CD14-positive monocyte (primary cell): ENCODE results near the gene EPHA4. TPM values are rescaled to one million over a fixed set of nuclear protein-coding genes. Genes with fewer than 3 reads are reported as not detected.

Experiments
- DNase-seq, 3 donors: peaks; one replicate each; pipeline ENCODE4 v3.0.0-alpha.2; 2011 to 2022
- H2AFZ ChIP-seq: 2 replicates; pipeline ENCODE4 v1.6.0; 2012; ENCODE audit warnings: mild to moderate bottlenecking, low read depth, low read length, inconsistent platforms; ENCODE audit not compliant: insufficient read depth, poor library complexity, severe bottlenecking
- H3K27ac ChIP-seq, 2 donors: 1 replicate in 1 of 2; 2 replicates in 1 of 2; pipeline ENCODE4 v1.5.1; 2012 to 2013; ENCODE audit warnings: low read length in 2 of 2, control low read depth in 1 of 2, inconsistent platforms in 1 of 2, low read depth in 1 of 2, mild to moderate bottlenecking in 1 of 2
- H3K27me3 ChIP-seq, 2 donors: one replicate each; pipeline versions ENCODE4 v1.6.0 to v1.6.1; 2011 to 2013; ENCODE audit warnings: low read length in 2 of 2; ENCODE audit not compliant: control insufficient read depth in 2 of 2, insufficient read depth in 2 of 2
- H3K36me3 ChIP-seq, 2 donors: replicated peaks in 1 of 2; 1 replicate in 1 of 2; 2 replicates in 1 of 2; pipeline versions ENCODE4 v1.5.1 to v1.6.1; 2012 to 2013; ENCODE audit warnings: low read length in 2 of 2, control low read depth in 1 of 2, inconsistent platforms in 1 of 2, mild to moderate bottlenecking in 1 of 2; ENCODE audit not compliant: insufficient read depth in 2 of 2, control insufficient read depth in 1 of 2
- H3K4me1 ChIP-seq, 2 donors: 1 replicate in 1 of 2; 2 replicates in 1 of 2; pipeline versions ENCODE4 v1.5.1 to v1.6.1; 2012 to 2013; ENCODE audit warnings: low read length in 2 of 2, control low read depth in 1 of 2, inconsistent platforms in 1 of 2, mild to moderate bottlenecking in 1 of 2, moderate library complexity in 1 of 2; ENCODE audit not compliant: insufficient read depth in 2 of 2, control insufficient read depth in 1 of 2
- H3K4me2 ChIP-seq: replicated peaks from 2 replicates; pipeline ENCODE3; 2012; ENCODE audit warnings: low read length, moderate library complexity, mild to moderate bottlenecking; ENCODE audit not compliant: poor library complexity, severe bottlenecking; ENCODE audit errors: extremely low read depth
- H3K4me3 ChIP-seq, 3 experiments: fragments of 200-600 bp in 1 of 3; sonication (generic) in 1 of 3; replicated peaks in 1 of 3; 1 replicate in 2 of 3; 2 replicates in 1 of 3; pipeline ENCODE4 v1.5.1; 2011 to 2013; ENCODE audit warnings: low read length in 3 of 3, mild to moderate bottlenecking in 3 of 3, control low read depth in 2 of 3, low read depth in 2 of 3, inconsistent platforms in 1 of 3, moderate library complexity in 1 of 3
- H3K79me2 ChIP-seq: 2 replicates; pipeline ENCODE4 v1.6.0; 2012; ENCODE audit warnings: mild to moderate bottlenecking, control low read depth, inconsistent platforms, low read length, moderate library complexity; ENCODE audit not compliant: insufficient read depth
- H3K9ac ChIP-seq: 2 replicates; pipeline ENCODE4 v1.6.0; 2017; ENCODE audit warnings: low read length, mild to moderate bottlenecking; ENCODE audit not compliant: insufficient read depth, poor library complexity, severe bottlenecking
- H3K9me3 ChIP-seq, 2 donors: replicated peaks in 1 of 2; 1 replicate in 1 of 2; 2 replicates in 1 of 2; pipeline versions ENCODE4 v1.5.1 to v1.6.1; 2012 to 2013; ENCODE audit warnings: low read length in 2 of 2, control low read depth in 1 of 2; ENCODE audit not compliant: control insufficient read depth in 1 of 2, insufficient read depth in 1 of 2
- H4K20me1 ChIP-seq: 2 replicates; pipeline ENCODE4 v1.6.0; 2012; ENCODE audit warnings: mild to moderate bottlenecking, low read length, control low read depth, moderate library complexity; ENCODE audit not compliant: insufficient read depth
- H3K27ac Mint-ChIP-seq, 7 donors: one replicate each; pipeline ENCODE4 v1.8.0; 2020; ENCODE audit warnings: mild to moderate bottlenecking in 7 of 7, mixed read lengths in 7 of 7, moderate library complexity in 6 of 7, inconsistent platforms in 2 of 7
- H3K27me3 Mint-ChIP-seq, 3 donors: one replicate each; pipeline ENCODE4 v1.8.0; 2021 to 2022; ENCODE audit warnings: low read depth in 3 of 3, mild to moderate bottlenecking in 3 of 3, mixed read lengths in 3 of 3, moderate library complexity in 3 of 3, inconsistent platforms in 1 of 3
- H3K36me3 Mint-ChIP-seq, 2 donors: one replicate each; pipeline ENCODE4 v1.8.0; 2020; ENCODE audit warnings: mixed read lengths in 2 of 2, inconsistent platforms in 1 of 2, mild to moderate bottlenecking in 1 of 2
- H3K4me1 Mint-ChIP-seq: one replicate; pipeline ENCODE4 v1.8.0; 2020; ENCODE audit warnings: mild to moderate bottlenecking, mixed read lengths
- H3K4me3 Mint-ChIP-seq, 2 donors: one replicate each; pipeline ENCODE4 v1.8.0; 2020; ENCODE audit warnings: mild to moderate bottlenecking in 2 of 2, mixed read lengths in 2 of 2, moderate library complexity in 1 of 2
- H3K9me3 Mint-ChIP-seq, 7 donors: one replicate each; pipeline ENCODE4 v1.8.0; 2020 to 2022; ENCODE audit warnings: mixed read lengths in 7 of 7, mild to moderate bottlenecking in 6 of 7, moderate library complexity in 6 of 7, inconsistent platforms in 2 of 7
- WGBS: methylation state at CpG from one replicate; pipeline ENCODE4 v1.1.5; 2013; ENCODE audit warnings: missing lambda C conversion rate; ENCODE audit not compliant: insufficient coverage; 5-methylcytosine and 5-hydroxymethylcytosine counted together
- intact Hi-C, 2 donors: fragments of 100-400 bp; cut with micrococcal nuclease; formaldehyde crosslinking; loops; one replicate each; pipeline versions ENCODE4 v1.15.0 to v1.15.1; 2023
- polyA plus RNA-seq, 3 donors: library from polyadenylated mRNA; depleted of rRNA in 1 of 3; unstranded in 2 of 3; stranded (reverse) in 1 of 3; fragments of 300-500 nt in 2 of 3; fragments of >200 nt in 1 of 3; fragmentation: Illumina TruSeq in 2 of 3; gene quantifications; 1 replicate in 2 of 3; 2 replicates in 1 of 3; pipeline ENCODE4 v1.2.3, GENCODE V29; 2012 to 2021
- TF ChIP-seq, protein P1 (sequence below): fragments of 200-600 bp; IDR thresholded peaks from one replicate; pipeline ENCODE4 v1.8.0; 2022; ENCODE audit warnings: antibody characterized with exemption, mild to moderate bottlenecking

Gene EPHA4
- polyA plus RNA-seq, 3 donors, result 0.15 to 0.31 TPM; not detected in 1

DNA sequence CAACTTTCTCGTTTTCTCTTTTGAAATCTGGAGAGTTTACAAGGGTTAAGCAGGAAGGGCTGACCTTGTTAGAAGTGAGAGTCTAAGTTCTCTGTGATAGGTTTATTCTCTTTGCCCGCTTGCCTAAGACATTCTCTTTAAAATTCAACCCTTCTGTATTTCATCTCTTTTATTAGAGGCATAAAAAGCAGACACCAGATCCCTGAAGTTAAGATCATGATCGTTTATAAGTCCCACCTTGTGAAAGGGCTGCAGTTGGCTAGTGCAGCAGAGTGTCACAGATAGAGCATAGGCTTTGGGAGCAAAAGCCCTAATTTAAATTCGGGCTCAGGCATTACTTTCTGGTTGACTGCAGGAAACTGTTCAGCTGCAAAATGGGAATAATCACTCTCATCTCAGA, 181.2 kb downstream of the EPHA4 start:
- intact Hi-C loops, result no loop called here
- H3K4me3 Mint-ChIP-seq, result no peak overlapping the region
- H3K27ac Mint-ChIP-seq, result no peak overlapping the region
- Histone ChIP-seq H3K79me2 (no peaks in the 10 kb centered on the region), H3K9ac (no peak overlapping the region), H3K4me2 (no peak overlapping the region), H3K27me3 (no peaks in the 10 kb centered on the region), H4K20me1 (no peaks in the 10 kb centered on the region), H3K27ac (no peak overlapping the region), H3K9me3 (no peaks in the 10 kb centered on the region), H2AFZ (no peak overlapping the region), H3K4me3 (no peak overlapping the region), H3K36me3 (no peaks in the 10 kb centered on the region), H3K4me1 (no peaks in the 10 kb centered on the region)
- peaks cover 0 to 5% (median 0%) of the 10 kb centered on the region in 7 donors for H3K9me3 Mint-ChIP-seq
- TF ChIP-seq, protein P1, sequence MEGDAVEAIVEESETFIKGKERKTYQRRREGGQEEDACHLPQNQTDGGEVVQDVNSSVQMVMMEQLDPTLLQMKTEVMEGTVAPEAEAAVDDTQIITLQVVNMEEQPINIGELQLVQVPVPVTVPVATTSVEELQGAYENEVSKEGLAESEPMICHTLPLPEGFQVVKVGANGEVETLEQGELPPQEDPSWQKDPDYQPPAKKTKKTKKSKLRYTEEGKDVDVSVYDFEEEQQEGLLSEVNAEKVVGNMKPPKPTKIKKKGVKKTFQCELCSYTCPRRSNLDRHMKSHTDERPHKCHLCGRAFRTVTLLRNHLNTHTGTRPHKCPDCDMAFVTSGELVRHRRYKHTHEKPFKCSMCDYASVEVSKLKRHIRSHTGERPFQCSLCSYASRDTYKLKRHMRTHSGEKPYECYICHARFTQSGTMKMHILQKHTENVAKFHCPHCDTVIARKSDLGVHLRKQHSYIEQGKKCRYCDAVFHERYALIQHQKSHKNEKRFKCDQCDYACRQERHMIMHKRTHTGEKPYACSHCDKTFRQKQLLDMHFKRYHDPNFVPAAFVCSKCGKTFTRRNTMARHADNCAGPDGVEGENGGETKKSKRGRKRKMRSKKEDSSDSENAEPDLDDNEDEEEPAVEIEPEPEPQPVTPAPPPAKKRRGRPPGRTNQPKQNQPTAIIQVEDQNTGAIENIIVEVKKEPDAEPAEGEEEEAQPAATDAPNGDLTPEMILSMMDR, result no peak
- H3K4me1 Mint-ChIP-seq, result no peaks in the 10 kb centered on the region
- H3K36me3 Mint-ChIP-seq, result no peaks in the 10 kb centered on the region
- H3K27me3 Mint-ChIP-seq, result peaks cover 0 to 1% (median 0%) of the 10 kb centered on the region in 3 donors
- DNase-seq, result no peak
- 80% methylated on average over 1 of the region's 4 CpGs for WGBS

DNA sequence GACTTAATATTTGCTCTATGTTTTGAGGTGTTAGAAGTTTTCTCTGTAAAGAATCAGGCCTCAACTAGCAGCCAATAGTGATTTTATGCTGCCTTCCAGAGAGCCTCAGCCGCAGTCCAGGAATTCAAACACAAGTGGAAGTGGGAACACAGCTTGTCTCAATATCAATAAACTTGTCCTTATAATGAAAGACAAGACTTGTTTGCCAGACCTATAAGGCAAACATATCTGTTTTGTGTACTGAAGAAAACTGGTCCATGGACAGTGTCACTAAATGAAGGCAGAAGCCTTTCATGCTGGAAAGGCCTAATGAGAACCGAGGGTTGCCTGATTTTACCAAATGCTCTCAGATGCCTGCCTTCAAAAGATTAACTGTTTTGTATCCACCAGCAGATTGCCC, 182.2 kb downstream of the EPHA4 start:
- Histone ChIP-seq H3K27me3 (no peaks in the 10 kb centered on the region), H3K4me1 (no peaks in the 10 kb centered on the region), H3K4me3 (no peak overlapping the region), H3K9me3 (no peaks in the 10 kb centered on the region), H3K27ac (no peak overlapping the region), H3K36me3 (no peaks in the 10 kb centered on the region), H4K20me1 (no peaks in the 10 kb centered on the region), H3K9ac (no peak overlapping the region), H3K79me2 (no peaks in the 10 kb centered on the region), H3K4me2 (no peak overlapping the region), H2AFZ (no peak overlapping the region)
- peaks cover 0 to 1% (median 0%) of the 10 kb centered on the region in 3 donors for H3K27me3 Mint-ChIP-seq
- TF ChIP-seq, protein P1, result no peak
- no peaks in the 10 kb centered on the region for H3K36me3 Mint-ChIP-seq
- intact Hi-C loops, result no loop called here
- H3K9me3 Mint-ChIP-seq, result peaks cover 0 to 5% (median 0%) of the 10 kb centered on the region in 7 donors
- DNase-seq, result no peak
- no peaks in the 10 kb centered on the region for H3K4me1 Mint-ChIP-seq
- WGBS, result 90% methylated on average over 1 of the region's 2 CpGs
- H3K27ac Mint-ChIP-seq, result no peak overlapping the region
- H3K4me3 Mint-ChIP-seq, result no peak overlapping the region
